Tibial artery (tissue), 4 donors: ENCODE measurements around the gene ZNF385B.

Experiments
- DNase-seq, 2 donors: peaks; one replicate each; pipeline ENCODE4 v3.0.0-alpha.2; 2019
- H3K27ac ChIP-seq, 2 donors: fragments of 200-600 bp; sonication (generic) in 1 of 2; 1 replicate in 1 of 2; 2 replicates in 1 of 2; pipeline ENCODE4 v1.5.1; 2018 to 2019; ENCODE audit warnings: mild to moderate bottlenecking in 1 of 2
- H3K27me3 ChIP-seq, 2 donors: fragments of 200-600 bp; sonication (generic) in 1 of 2; one replicate each; pipeline versions ENCODE4 v1.5.1 to v1.6.0; 2016 to 2019
- H3K36me3 ChIP-seq, 3 donors: fragments of 200-600 bp; sonication (generic) in 2 of 3; one replicate each; pipeline ENCODE4 v1.5.1; 2016 to 2019; ENCODE audit warnings: mild to moderate bottlenecking in 2 of 3
- H3K4me1 ChIP-seq, 4 donors: fragments of 200-600 bp; sonication (generic) in 2 of 4; 1 replicate in 3 of 4; 2 replicates in 1 of 4; pipeline ENCODE4 v1.5.1; 2016 to 2019
- H3K4me3 ChIP-seq, 2 donors: fragments of 200-600 bp; sonication (generic) in 1 of 2; 1 replicate in 1 of 2; 2 replicates in 1 of 2; pipeline ENCODE4 v1.5.1; 2018 to 2019; ENCODE audit warnings: mild to moderate bottlenecking in 2 of 2
- H3K9me3 ChIP-seq, 3 donors: fragments of 200-600 bp; sonication (generic) in 1 of 3; one replicate each; pipeline ENCODE4 v1.5.1; 2016 to 2019
- CTCF ChIP-seq, 2 experiments: fragments of 200-600 bp in 1 of 2; fragments of 450-650 bp in 1 of 2; IDR thresholded peaks; one replicate each; pipeline ENCODE4 v1.5.1; 2017 to 2019; ENCODE audit warnings: antibody characterized with exemption in 2 of 2, mild to moderate bottlenecking in 1 of 2, moderate library complexity in 1 of 2
- intact Hi-C: fragments of 100-400 bp; cut with DNase I; formaldehyde crosslinking; loops from one replicate; pipeline ENCODE4 v1.15.0; 2023; ENCODE audit warnings: low total_unique reads

ZNF385B gene

GRCh38 chr2:179802051-179802882 is 59.1 kb downstream of the ZNF385B start:
- H3K27ac ChIP-seq = no peak overlapping the region
- H3K4me1 ChIP-seq = no peaks in the 10 kb centered on the region
- no peak for TF ChIP-seq CTCF (IDR thresholded peaks at IDR 0.05)
- intact Hi-C loops = no loop called here
- H3K27me3 ChIP-seq = no peaks in the 10 kb centered on the region
- no peaks in the 10 kb centered on the region for H3K36me3 ChIP-seq
- DNase-seq = no peak
- H3K4me3 ChIP-seq = no peak overlapping the region
- no peaks in the 10 kb centered on the region for H3K9me3 ChIP-seq

- no peak overlapping the region for H3K27ac ChIP-seq
- H3K4me1 ChIP-seq = no peaks in the 10 kb centered on the region
- H3K27me3 ChIP-seq = no peaks in the 10 kb centered on the region
- H3K9me3 ChIP-seq = no peaks in the 10 kb centered on the region
- TF ChIP-seq CTCF (IDR thresholded peaks at IDR 0.05) = no peak
- H3K36me3 ChIP-seq = no peaks in the 10 kb centered on the region
- intact Hi-C loops = no loop called here
- no peak overlapping the region for H3K4me3 ChIP-seq
- DNase-seq = no peak
Measured at GRCh38 chr2:179800776-179801175, 60.6 kb downstream of the ZNF385B start.

- no peak overlapping the region for H3K4me3 ChIP-seq
- no peaks in the 10 kb centered on the region for H3K4me1 ChIP-seq
- H3K27me3 ChIP-seq = no peaks in the 10 kb centered on the region
- no peaks in the 10 kb centered on the region for H3K36me3 ChIP-seq
- H3K9me3 ChIP-seq = no peaks in the 10 kb centered on the region
- no peak overlapping the region for H3K27ac ChIP-seq
- no peak for DNase-seq
- intact Hi-C loops = no loop called here
- no peak for TF ChIP-seq CTCF (IDR thresholded peaks at IDR 0.05)
Measured at GRCh38 chr2:179796213-179797007, 65.0 kb downstream of the ZNF385B start.

GRCh38 chr2:179793902-179794301 is 67.5 kb downstream of the ZNF385B start:
- Histone ChIP-seq H3K27me3 (no peaks in the 10 kb centered on the region), H3K36me3 (no peaks in the 10 kb centered on the region), H3K4me1 (no peaks in the 10 kb centered on the region), H3K9me3 (no peaks in the 10 kb centered on the region), H3K4me3 (no peak overlapping the region), H3K27ac (no peak overlapping the region)
- no peak for TF ChIP-seq CTCF (IDR thresholded peaks at IDR 0.05)
- no peak for DNase-seq
- intact Hi-C loops = no loop called here

GRCh38 chr2:179793238-179793637 is 68.2 kb downstream of the ZNF385B start:
- Histone ChIP-seq H3K36me3 (no peaks in the 10 kb centered on the region), H3K4me3 (no peak overlapping the region), H3K27ac (no peak overlapping the region), H3K9me3 (no peaks in the 10 kb centered on the region), H3K27me3 (no peaks in the 10 kb centered on the region), H3K4me1 (no peaks in the 10 kb centered on the region)
- no peak for DNase-seq
- intact Hi-C loops = no loop called here
- TF ChIP-seq CTCF (IDR thresholded peaks at IDR 0.05) = no peak
